H54 (cell line): Measurements from ENCODE around the gene ITSN2.

Experiments
- DNase-seq: peaks from one replicate; pipeline ENCODE4 v3.0.0; 2011; ENCODE audit warnings: low spot score, mixed read lengths; ENCODE audit not compliant: insufficient read length
- FAIRE-seq: peaks from 3 replicates; lab custom pipeline; 2011; peaks lifted over from hg19 to GRCh38; lab: Jason Lieb, UNC
- POLR2A ChIP-seq: IDR thresholded peaks from 2 replicates; pipeline ENCODE4 v1.6.1; 2011; ENCODE audit warnings: low read depth, mild to moderate bottlenecking, low read length

ITSN2 gene

DNA sequence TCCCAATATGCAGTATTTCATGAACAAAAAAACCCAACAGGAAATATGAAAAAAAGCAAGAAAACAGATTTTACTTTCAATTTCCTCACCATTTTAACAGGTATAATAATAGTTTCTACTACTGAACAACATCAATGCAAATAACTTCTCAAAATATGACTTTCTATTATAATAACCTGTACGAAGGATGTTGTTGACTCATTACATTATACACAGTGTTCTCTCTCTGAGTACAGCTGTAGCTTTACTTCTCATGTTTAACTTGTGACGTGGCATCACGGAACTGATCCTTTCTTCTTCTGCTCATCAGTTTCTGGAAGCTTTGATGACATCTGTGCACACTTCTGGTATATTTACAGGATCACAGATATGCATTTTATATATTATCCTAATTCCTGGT, 145.5 kb downstream of the ITSN2 start:
- no peak for FAIRE-seq

DNA sequence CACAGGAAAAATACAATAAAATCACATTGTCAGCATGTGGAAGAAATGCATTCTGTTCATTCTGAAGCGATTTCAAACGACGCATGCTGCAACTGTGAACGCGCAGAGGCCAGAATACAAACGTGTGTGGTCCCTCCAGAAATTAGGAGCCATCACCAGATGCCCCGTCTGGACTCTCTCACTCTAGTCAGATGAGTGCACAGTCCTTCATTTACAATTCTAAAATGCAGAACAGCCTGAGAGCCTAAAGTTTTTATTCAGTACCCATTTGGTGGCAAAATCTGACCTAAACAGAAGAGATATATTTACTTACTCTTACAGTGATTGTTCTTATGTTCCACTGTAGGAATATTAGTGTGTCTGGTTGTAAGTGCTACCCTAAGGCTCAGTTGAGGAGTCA, 148.9 kb downstream of the ITSN2 start:
- TF ChIP-seq POLR2A: no peak
- FAIRE-seq (no peak), DNase-seq (no peak)

More for the DNA sequence above, 145.5 kb downstream of the ITSN2 start:
- TF ChIP-seq POLR2A: no peak
- DNase-seq: no peak

DNA sequence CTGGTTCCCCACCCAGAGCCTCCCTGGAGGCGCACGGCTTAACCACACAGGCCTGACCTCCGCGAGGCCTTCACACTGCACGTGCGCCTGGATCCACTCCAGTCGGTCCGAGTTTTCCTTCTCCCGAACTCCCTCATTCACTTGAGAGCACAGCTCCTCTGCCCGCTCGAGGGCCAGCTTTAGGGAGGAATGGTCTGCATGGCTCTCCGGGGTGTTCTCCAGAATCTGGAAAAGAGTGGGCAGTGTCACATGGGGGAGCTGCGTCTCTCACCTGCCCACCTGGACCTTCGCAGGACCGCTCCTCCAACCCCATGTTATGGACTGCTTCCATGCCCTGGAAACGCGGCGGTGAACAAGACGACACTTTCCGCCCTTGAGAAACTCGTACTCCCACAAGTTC, 149.6 kb downstream of the ITSN2 start:
- DNase-seq (no peak), FAIRE-seq (no peak)
- TF ChIP-seq POLR2A: no peak

DNA sequence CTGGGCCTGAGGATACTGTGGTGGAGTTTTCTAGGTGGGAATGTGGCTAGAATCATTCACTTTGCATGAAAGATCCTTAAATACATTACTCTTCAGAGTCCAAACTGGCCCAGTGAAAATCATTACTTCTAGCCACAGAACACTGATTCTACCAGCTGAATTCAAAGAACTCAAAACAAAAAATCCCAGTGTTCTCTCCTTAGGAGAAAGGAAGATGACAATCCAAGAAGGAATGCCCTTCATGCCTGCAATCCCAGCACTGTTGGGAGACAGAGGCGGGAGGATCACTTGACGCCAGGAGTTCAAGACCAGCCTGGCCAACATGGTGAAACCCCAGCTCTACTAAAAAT, 150.3 kb downstream of the ITSN2 start:
- DNase-seq (no peak), FAIRE-seq (no peak)
- no peak for TF ChIP-seq POLR2A

DNA sequence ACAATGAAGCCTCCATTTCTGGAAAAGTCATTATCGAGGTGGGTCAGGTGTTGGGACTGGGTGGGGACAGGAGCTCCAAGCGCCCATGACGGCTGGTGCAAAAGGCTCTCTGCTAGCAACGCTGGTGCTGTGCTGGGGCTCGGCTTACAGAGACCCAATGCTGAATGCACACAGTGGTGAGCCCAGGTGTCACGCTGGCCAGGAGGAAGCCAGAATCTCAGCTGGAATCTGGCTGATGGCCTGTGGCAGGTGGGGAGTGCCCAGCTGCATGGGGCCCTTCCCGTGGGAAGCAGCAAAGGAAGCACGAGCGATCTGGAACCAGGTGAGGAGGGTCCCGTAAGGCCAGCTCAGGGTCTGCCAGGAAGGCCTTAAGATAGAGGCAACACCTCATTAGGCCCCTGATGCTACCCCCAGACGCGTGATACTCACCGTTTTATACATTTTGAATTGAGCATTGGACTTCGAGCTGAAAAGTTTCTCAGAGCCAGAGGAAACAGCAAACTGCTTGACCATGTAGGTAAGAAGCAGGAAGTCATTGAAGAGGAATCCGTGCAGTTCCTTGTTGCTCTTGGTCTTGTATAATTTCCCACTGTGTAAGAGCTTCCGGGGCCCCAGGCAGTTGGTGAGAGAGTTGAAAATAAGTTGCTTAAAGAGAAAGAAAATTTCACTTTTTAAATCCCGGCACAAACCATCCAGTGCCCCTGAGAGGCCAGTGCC, 150.8 kb downstream of the ITSN2 start:
- FAIRE-seq (no peak), DNase-seq (no peak)
- TF ChIP-seq POLR2A: no peak

DNA sequence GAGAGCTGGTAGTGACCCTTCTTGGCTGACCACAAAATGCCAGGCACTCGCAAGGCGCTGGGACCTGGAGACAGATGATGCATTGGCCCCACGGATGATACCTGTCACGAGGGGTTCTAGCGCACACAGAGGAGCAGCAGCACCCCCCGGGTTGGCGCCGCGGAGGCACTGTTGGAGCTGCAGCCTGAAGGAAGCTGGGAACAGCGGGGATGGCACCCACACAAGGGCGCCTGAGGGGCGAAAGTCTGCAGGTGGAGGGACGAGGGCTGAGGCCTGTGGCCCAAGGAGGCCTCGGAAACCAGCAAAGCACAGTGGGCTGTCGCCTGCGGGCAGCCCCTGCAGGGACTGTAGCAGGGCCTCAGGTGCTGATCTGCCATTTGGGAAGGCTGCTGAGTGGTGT, 151.8 kb downstream of the ITSN2 start:
- FAIRE-seq (no peak), DNase-seq (no peak)
- no peak for TF ChIP-seq POLR2A

DNA sequence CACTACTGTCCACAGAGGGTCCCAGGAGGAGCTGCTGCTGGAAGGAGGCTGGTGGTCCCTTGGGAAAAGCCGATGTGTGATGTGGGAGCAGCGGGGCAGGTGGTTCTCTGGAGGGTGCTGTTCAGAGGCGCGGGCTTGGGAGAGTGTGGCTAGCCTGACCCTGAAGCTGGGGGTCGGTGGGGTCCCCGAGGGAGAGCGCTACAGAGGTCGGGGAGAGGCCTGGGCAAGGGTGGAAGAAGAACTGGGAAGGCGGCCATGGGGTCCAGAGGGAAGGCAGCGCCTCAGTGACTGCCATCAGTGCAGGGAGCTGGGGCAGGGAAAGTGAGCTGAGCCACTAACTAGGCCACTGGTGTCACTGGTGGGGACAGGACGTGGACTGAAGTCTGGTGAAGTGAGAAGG, 153.0 kb downstream of the ITSN2 start:
- DNase-seq (no peak), FAIRE-seq (no peak)

DNA sequence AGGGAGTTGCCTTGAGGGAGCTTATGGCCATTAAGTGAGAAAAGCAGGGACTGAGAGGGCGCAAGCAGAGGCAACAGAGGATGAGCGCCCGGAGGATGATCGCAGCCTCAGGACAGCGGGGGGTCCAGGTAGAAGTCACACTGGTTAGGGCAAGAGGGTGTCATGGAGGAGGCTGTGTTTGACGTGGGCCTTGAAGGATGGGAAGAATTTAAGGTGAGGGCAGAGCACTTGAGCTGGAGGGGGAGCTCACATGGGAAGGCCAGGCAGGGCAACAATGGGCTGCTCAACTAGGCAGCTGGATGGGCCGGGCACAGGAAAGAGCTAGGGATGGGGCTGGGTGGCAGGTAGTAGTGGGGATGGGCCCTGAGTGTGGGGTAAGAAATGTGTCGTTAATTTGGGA, 153.6 kb downstream of the ITSN2 start:
- FAIRE-seq: no peak
- no peak for TF ChIP-seq POLR2A

More for the DNA sequence above, 153.0 kb downstream of the ITSN2 start:
- TF ChIP-seq POLR2A: no peak

DNA sequence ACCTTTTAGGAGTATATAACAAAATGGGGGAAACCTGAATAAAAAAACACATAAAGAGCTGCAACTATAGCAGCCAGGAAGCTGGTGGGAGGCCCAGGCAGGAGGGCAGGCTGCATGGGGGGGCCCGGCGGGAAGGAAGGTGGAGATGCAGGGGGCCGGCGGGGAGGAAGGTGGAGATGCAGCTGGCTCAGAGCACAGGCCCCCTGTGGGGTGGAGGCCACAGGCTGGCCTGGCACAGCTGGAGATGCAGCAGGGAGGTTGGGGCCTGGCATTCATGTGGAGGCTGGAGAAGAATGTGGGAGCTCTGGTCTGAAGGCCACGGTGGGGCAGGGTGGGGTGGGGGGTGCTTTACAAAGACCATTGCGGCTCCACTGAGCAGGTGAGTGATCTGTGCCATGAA, 154.1 kb downstream of the ITSN2 start:
- no peak for TF ChIP-seq POLR2A
- DNase-seq (no peak), FAIRE-seq (no peak)

More for the DNA sequence above, 153.6 kb downstream of the ITSN2 start:
- no peak for DNase-seq

DNA sequence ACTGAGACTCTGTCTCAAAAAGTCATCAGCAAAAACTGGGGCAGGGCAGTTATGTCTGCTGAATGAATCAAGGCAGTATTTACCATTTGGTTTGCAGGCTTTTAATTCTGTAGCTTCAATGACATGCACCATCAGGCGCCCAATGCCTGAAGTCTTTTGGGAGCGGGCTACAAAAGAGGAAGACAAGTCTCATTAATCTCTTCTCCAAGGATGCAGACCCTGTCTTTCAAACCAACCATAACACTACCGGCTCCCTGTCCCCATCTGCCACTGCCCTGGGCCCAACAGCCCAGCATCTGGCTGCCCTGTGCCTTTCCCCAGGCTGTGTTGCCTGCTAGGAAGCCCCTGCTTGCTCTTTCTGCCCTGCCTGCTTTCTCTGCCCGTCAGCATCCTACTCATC, 155.2 kb downstream of the ITSN2 start:
- no peak for TF ChIP-seq POLR2A
- FAIRE-seq (no peak), DNase-seq (no peak)

DNA sequence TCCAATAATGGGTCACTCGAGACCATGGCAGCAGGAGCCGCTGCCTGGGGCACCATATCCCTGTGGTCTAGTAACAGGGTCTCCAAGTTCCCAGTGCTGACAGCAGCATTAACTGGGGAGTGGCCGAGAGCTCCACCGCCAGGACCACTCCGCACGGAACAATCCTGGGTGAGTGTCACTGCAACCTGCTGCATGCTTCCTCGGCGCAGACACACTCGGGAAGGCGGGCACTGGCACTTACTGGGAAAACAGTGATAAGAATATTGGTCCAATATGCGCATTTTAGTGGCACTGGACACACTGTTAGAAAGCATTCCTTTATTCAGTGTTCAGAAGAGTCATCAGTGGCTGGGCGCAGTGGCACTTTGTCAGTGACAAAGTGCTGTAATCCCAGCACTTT, 155.8 kb downstream of the ITSN2 start:
- FAIRE-seq (no peak), DNase-seq (no peak)
- no peak for TF ChIP-seq POLR2A

DNA sequence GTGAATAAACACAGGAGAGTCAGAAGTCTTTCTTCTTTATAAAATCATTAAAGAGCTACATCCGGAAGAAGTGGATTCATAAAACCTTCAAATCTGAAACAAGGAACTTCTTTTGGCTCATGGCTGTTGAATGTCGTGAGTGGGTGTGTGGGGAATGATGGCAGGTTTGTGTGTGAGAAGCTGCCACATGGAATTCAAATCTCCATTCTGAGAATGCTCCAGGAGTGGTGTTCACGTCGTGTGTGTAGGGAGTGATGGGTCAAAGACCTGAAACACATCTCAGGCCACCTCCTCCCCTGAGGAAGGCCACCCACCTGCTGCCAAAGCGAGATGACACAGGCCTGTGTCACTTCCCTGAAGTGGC, 156.6 kb downstream of the ITSN2 start:
- DNase-seq (no peak), FAIRE-seq (no peak)
- no peak for TF ChIP-seq POLR2A

DNA sequence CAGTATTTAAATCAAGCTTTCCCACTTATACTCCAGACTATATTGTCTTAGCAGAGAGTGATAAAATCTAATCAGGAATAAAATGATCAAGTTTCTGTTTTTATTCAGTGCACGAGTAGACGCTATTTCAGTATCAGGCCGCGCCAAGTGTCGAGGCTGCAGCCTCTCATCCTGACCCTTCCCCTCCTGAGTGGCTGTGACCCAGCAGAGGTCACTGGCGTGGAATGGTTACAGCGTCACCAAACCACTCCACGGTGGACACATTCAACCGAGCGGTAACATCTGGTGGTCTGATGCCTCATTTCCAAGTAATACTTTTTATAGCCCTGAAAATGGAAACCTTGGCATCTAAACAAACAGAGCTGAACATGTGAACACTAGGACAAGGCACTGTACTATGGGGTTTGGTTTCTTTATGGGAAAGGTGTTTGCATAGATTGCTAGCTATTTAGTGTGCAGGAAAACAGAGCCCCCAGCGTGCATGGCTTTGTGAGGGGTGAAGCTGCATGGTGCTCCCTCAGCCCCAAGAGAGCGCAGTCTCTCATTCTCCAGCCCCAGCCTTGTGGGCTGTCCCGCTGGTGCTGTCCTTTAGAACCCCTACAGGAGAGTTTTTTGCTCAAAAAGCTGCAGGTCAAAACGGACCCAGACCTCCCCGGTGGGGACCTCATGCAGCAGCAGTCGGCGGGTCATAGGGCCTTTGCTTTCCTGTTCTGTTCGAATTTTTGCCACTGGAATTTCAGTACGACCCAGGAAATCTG, 157.1 kb downstream of the ITSN2 start:
- DNase-seq: no peak
- no peak for FAIRE-seq
- no peak for TF ChIP-seq POLR2A

DNA sequence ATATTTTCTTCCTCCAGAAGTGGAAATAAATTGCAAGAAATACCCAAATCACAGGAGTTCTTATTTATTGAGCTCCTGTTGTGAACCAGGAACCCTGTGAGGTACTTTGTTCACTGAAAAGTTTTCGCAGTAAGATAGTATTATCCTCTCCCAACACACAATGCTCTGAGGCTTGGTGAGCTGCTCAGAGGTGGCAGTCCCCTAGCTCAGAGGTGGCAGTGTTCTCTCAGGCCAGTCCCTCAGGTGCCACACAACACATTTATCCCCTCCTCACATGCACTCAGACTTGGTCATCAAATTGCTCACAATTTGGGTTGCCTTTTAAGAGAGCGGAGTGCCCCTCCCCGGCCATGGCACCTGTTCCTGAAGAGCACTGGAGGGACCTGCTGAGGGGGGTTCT, 159.5 kb downstream of the ITSN2 start:
- no peak for TF ChIP-seq POLR2A
- DNase-seq: no peak

More for the DNA sequence above, 159.5 kb downstream of the ITSN2 start:
- no peak for FAIRE-seq
